ENCODE data around the gene SAA4. TPM values are rescaled to one million over a fixed set of nuclear protein-coding genes. Genes with fewer than 3 reads are reported as not detected.

SAA4 gene, protein sequence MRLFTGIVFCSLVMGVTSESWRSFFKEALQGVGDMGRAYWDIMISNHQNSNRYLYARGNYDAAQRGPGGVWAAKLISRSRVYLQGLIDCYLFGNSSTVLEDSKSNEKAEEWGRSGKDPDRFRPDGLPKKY
- not detected in 2 replicates for total RNA-seq

DNA sequence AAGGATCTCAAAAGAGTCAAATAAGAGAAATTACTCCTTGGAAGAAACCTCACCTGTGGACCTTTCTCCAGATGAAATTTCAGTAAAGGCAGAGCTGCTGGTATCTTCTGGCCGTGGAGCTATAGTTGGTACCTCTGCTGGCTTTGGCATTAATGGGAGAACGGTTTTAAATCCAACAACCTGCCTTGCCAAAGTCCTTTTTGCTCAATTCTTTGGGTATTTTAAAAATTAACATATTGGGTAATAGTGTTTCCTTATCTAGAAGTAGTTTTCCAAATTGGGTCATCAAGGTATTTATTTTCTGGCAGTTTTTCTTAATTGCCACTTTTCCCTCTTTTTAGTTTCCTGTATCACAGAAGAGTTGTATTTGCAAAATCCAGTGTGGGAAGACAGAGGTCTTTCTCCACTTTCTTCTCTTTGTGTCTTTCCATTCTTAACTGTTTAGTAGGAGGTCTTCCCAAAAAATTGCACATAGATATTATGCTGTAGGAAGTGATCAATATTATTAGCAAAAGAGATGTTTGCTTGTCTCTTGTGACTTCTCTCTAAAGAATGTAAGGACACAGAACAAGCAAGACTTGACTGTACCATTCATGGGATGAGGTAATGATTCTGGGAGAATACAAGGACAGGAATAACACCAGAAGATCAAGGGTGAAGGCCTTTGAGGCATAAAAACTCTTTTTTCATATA is at the start of gene SAA4:
Gene SAA4, minus strand, starts transcription at position 139 of the 693 bp plus-strand sequence. CDS start 876 bp downstream, outside the sequence.

DNA sequence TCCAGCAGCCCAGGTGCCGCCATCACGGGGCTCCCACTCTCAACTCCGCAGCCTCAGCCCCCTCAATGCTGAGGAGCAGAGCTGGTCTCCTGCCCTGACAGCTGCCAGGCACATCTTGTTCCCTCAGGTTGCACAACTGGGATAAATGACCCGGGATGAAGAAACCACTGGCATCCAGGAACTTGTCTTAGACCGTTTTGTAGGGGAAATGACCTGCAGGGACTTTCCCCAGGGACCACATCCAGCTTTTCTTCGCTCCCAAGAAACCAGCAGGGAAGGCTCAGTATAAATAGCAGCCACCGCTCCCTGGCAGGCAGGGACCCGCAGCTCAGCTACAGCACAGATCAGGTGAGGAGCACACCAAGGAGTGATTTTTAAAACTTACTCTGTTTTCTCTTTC is 29.3 kb upstream of the SAA4 start, which contains the start of gene SAA1:
Gene SAA1, plus strand, starts transcription at position 316 of the 400 bp plus-strand sequence. CDS start 624 bp downstream, outside the sequence.

DNA sequence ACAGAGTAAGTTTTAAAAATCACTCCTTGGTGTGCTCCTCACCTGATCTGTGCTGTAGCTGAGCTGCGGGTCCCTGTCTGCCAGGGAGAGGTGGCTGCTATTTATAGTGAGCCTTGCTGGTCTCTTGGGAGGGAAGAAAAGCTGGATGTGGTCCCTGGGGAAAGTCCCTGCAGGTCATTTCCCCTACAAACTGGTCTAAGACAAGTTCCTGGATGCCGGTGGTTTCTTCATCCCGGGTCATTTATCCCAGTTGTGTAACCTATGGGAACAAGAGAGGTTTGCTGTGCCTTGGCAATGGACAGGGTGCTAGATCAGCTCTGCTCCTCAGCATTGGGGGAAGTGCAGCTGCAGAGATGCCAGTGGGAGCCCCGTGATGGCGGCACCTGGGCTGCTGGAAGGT is 12.0 kb upstream of the SAA4 start, which contains the start of gene SAA2:
Gene SAA2, minus strand, starts transcription at position 108 of the 400 bp plus-strand sequence. CDS start 657 bp downstream, outside the sequence.

Other genes starting within 250 kb of the SAA4 start
- gene SERGEF, start 223.8 kb downstream of the SAA4 start, total RNA-seq = 34.4 and 37.9 TPM in 2 replicates
- under 0.01 and 0.12 TPM in 2 replicates for gene TPH1, start 190.5 kb downstream of the SAA4 start, total RNA-seq
- gene SAAL1, start 130.7 kb downstream of the SAA4 start, total RNA-seq = 10.0 and 11.9 TPM in 2 replicates
- gene MRGPRX3, start 104.2 kb downstream of the SAA4 start, total RNA-seq = not detected in 2 replicates
- gene MRGPRX4, start 64.0 kb downstream of the SAA4 start, total RNA-seq = not detected in 2 replicates
- not detected in 2 replicates for gene SAA2, start 11.9 kb upstream of the SAA4 start, total RNA-seq
- gene SAA1, start 29.5 kb upstream of the SAA4 start, total RNA-seq = not detected in 2 replicates
- gene HPS5, start 85.3 kb upstream of the SAA4 start, total RNA-seq = 51.9 and 60.8 TPM in 2 replicates
- 59.1 and 77.4 TPM in 2 replicates for gene GTF2H1, start 85.8 kb upstream of the SAA4 start, total RNA-seq
- gene LDHA, start 157.8 kb upstream of the SAA4 start, total RNA-seq = 490 and 579 TPM in 2 replicates
- gene LDHC, start 175.5 kb upstream of the SAA4 start, total RNA-seq = 1.3 TPM in 1 of 2 replicates, not detected in the other
- gene LDHAL6A, start 219.1 kb upstream of the SAA4 start, total RNA-seq = not detected in 2 replicates

Data from aortic smooth muscle cell (primary cell).